SH-SY5Y (cell line): ENCODE results near the gene RAB40B.

Source experiments
- GATA2 ChIP-seq: IDR thresholded peaks from 2 replicates; pipeline ENCODE4 v1.6.1; 2011; ENCODE audit warnings: mild to moderate bottlenecking, low read depth, low read length
- GATA3 ChIP-seq: IDR thresholded peaks from 2 replicates; pipeline ENCODE4 v1.6.1; 2011; ENCODE audit warnings: low read depth, mild to moderate bottlenecking, low read length, moderate library complexity

RAB40B gene

DNA sequence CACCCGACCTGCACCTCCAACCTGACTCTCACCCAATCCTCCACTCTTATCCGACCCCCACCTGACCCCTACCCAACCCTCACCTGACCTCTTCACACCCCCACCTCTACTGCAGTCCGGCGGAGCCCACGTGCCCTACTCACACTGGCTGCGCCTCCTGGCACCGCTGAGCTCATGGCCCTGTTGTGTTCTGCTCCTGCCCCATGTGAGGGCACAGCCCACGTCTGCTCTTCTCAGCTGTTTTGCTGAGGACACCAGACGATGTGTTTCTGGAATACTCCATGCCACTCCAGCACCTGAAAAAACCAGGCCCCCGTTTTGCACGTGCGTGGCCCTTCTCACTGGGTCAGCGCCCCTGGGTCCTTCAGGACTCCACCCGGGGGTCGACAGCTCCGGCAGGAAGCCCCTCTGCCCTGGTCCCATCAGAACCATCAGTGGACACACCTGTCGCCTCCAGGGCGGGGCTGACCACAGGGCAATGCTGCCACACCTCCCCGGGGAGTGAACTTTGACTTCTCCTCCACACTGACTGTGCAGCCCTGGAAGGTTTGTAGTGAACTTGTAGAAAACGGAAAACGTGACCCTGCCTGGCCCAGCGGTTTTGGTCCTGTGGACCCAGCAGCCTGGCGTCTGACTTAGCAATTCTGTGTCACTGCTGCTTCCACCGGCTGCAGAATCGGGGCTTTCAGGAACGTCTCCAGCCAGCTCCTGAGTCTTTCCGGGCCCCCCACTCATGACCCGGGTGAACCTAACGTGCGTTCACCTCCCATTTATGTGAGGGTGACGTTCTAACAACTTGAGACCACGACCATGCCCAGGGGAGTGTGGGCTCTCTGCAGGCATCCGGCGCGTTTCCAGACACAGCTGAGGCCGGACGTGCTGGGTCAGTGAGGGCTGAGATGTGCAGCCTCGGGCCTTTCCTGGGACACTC is 5.7 kb upstream of the RAB40B start:
- no peak for TF ChIP-seq GATA3
- TF ChIP-seq GATA2: no peak

DNA sequence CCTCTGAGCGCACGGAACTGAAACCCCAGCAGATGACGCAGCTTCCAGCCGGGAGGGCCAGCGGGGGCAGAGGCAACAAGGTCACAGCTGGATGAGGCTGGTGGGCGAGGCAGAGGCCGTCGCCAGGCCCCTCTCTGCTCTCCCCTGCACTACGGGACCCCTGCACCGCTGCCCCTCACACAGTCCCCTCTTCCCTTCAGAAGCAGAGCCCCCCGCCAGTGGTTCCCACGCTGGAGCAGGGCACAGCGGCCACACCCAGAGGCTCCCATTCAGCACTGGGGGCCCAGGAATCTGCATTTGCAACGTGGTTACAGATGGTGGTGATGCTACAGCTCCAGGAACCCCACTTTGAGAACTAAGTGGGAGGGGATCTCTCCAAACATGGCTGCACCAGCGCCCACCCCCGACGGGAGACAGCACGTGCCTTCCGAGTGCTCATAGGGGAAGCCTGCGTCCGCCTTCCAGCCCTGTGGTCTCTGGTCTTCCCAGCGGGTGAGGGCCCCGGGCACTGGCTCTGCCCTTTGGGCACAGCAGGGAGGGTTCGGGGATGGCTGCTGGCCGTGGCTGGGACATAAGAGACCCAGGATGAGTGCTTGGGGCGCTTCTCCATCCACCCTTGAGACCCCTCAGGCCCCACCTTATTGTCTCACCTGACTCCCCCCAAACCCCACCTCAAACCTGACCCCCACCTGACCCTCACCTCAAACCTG is 4.7 kb upstream of the RAB40B start:
- TF ChIP-seq GATA3 (no peak), GATA2 (no peak)

DNA sequence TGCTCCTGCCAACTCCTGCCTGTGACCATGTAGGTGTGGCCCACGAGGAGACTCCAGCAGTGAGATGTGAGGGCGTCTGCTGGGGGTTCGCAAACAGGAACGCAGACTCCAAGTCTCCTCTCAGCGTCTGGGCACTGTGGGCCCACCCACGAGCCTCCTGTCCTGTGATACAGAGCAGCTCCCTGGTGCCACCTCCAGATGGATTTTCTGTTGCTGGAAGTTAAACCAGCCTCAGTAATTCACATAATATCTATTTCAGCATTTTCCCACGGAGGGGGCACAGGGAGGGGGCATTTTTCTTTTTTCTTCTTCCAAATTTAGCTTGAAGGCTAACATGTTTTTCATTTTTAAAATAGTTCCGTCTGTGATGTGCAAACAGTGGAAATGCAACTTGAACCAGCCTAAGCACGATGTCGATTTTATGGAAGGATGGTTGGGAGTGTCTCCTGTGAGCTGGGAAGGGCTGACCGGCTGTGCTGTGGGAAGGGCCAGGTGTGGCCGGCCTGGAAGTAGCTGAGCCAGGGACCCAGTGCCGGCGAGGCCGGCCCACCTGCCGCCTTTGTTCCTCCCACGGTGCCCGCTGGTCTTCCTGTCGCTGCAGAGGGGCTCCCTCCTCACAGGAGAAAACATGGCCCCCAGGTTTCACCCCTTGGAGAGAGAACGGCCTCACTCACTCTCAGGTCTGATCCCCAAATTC is 3.9 kb upstream of the RAB40B start:
- no peak for TF ChIP-seq GATA3
- TF ChIP-seq GATA2: no peak

DNA sequence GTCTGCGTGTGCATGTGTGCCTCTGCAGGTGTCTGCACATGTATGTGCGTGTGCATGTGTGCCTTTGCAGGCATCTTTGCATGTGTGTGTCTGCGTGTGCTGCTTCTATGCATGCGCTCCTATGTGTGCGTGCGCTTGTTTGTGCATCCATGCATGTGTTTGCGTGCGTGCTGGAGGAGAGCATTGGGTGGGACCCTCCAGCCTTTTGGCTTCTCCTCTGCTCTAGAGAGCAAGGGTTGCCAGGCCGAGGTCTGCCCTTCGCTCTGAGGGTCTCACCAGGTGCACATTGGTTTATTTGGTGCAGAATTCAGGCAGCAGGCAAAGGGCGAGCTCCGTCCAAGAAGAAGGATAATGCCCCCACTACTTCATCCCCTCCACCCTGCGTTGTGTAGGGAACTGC is 1.1 kb upstream of the RAB40B start:
- TF ChIP-seq GATA2: no peak
- TF ChIP-seq GATA3: no peak

DNA sequence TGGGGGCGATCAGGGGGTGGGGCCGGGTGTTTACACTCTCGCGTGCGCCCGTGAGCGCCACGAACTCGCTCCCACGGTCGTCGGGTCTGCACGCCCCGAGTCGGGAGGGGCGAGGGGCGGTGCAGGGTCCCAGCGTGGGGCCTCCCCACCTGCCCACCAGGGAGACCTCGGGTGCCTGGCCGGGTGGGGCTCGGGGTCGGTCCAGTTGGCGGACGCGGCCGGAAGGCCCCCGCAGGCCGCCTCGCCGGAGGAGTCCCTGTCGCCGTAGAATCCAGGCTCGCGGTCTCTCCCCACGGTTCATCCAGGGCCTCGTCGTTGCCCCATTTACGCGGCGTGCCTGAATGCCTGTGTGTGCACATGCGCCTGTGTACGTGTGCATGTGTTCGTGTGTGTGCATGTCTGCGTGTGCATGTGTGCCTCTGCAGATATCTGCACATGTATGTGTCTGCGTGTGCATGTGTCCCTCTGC is 510 bp upstream of the RAB40B start:
- TF ChIP-seq GATA3 (no peak), GATA2 (no peak)

DNA sequence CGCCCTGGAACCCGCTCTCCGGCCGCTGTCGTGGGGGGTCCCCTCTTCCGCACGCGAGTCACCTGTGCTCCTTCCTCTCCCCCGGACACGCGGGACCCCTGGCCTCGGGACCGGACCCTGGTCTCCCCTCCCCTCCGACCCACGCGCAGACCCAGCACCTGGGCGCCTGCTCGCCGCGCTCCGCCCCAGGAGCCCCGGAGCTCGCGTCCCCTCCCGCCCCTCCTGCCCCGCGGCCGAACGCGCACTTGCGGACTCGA is 762 bp downstream of the RAB40B start:
- TF ChIP-seq GATA2: no peak
- TF ChIP-seq GATA3: no peak

DNA sequence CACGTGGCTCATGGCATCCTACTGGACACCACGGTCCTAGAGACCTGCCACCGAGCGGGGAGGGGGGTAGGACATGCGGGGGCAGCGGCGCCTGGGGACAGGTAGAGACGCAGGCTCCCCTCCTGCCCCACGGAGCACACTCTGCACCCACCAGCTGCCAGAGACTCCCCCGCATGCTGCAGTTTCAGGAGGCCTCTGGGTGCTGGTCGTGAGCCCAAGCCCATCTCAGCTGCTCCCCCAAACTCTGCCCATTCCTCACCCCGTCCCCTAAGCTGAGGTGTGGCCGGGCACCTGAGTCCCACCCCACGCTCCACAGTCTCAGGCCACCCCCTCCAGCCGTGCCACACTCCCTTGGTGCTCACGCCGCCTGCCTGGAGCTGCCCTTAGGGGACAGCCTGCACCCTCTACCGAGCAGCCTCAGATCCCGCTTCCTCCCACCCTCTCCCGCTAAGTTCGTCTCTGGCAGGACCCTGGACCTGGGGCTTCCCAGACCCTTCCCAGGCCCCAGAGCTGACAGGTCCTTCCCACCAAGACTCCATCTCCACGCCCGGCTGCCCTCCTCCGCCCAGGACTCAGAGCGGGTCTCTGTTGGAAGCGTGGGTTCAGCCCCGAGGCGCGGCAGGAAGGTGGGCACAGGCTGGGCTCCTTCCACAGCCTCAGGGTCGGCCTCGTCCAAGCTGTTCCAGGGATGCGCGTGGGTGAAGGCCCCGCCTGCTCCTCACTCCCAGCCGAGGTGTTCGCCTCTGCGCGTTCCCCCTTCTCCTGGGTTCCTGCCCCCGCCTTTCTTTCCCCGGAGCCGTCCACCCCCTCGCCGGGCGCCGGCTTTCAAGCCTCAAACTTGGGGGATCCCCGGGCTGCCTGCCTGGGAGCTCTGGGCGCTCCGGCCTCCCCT is 1.3 kb downstream of the RAB40B start:
- TF ChIP-seq GATA2 (no peak), GATA3 (no peak)

DNA sequence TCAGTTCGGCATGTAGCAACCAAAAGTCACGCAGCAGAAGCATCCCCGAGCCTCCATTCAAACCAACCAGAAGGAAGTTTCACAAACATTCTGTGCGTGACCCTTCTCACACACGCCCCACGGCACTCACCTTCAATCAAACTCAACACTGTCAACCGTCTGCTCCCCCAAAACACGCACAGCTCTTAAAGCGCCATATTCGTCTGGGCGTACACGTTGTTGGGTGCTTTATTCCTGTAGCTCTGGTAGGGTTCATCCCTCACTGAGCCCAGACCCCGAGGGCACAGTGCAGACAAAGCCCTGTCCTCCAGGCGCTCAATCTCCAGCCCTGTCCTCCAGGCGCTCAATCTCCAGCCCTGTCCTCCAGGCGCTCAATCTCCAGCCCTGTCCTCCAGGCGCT is 2.2 kb downstream of the RAB40B start:
- TF ChIP-seq GATA3 (no peak), GATA2 (no peak)

- TF ChIP-seq GATA3: no peak
- TF ChIP-seq GATA2: no peak
Observed at GRCh38 chr17:82694647-82695046, 3.9 kb downstream of the RAB40B start.

DNA sequence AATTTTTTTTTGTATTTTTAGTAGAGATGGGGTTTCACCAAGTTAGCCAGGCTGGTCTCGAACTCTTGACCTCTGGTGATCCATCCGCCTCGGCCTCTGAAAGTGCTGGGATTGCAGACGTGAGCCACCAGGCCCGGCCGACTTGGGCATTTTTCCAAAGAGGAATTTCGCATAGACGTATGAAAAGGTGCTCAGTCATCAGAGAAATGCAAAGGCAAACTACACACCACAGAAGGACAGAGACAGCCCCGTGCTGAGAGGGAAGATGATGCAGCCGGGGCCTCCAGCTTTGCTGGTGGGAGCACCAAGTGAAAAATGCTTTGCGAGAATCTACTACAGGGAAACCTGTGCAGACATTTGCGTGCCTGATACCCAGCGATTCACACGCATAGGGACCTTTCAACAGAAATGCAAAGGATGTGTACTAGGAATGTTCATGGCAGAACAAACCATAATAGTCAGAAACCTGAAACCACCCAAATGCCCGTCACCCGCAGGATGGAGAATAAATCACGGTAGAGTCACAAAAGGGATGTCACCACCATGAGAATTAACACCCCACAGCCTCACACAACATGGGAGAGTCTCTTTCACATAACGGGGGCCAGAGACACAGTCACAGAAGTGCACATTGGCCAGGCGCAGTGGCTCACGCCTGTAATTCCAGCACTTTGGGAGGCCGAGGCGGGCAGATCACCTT is 5.2 kb downstream of the RAB40B start:
- TF ChIP-seq GATA2 (no peak), GATA3 (no peak)

GRCh38 chr17:82692268-82692667 is 6.2 kb downstream of the RAB40B start:
- no peak for TF ChIP-seq GATA2
- no peak for TF ChIP-seq GATA3

DNA sequence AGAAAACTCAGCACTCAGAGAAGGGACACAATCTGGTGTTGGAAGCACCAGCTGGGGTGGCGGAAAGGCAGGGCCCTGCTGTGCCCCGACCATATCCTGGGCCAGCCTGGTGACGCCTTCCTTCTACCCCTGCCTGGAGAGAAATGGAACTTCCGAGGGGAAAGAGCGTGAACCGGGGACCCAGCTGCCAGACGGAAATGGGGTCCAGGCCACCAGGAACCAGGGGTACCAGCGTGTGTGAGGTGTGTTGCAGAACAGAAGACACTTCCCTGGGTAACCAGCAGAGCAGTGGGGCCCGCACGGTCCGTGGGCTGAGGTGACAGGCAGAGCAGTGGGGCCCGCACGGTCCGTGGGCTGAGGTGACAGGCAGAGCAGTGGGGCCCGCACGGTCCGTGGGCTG is 6.8 kb downstream of the RAB40B start:
- TF ChIP-seq GATA3 (no peak), GATA2 (no peak)

GRCh38 chr17:82690786-82691489 is 7.6 kb downstream of the RAB40B start:
- no peak for TF ChIP-seq GATA3

- no peak for TF ChIP-seq GATA3
- TF ChIP-seq GATA2: no peak
Observed at GRCh38 chr17:82689077-82689476, 9.4 kb downstream of the RAB40B start.
